ENCODE results near the gene FLNB. TPM values are rescaled to one million over a fixed set of nuclear protein-coding genes. Genes with fewer than 3 reads are reported as not detected.

Gene FLNB
- total RNA-seq, 1 donor from 2014 or later: 103 TPM

- TF ChIP-seq CTCF (IDR thresholded peaks at IDR 0.05; ENCODE audit: unreplicated experiment): no peak
- Mint-ChIP-seq H3K27ac (no peak overlapping the region), H3K9me3 (ENCODE audit: low read depth) (no peaks in the 10 kb centered on the region), H3K36me3 (ENCODE audit: insufficient read depth) (peaks cover 31% of the 10 kb centered on the region), H3K27me3 (no peaks in the 10 kb centered on the region), H3K4me1 (ENCODE audit: low read depth) (no peaks in the 10 kb centered on the region), H3K4me3 (ENCODE audit: low read depth) (no peak overlapping the region)
- no peak for DNase-seq (ENCODE audit: low spot score, unreplicated experiment)
Measured at GRCh38 chr3:58134468-58134867, 126.2 kb downstream of the FLNB start.

GRCh38 chr3:58135712-58136543 is 127.7 kb downstream of the FLNB start:
- Mint-ChIP-seq H3K27ac (no peak overlapping the region), H3K4me1 (ENCODE audit: low read depth) (no peaks in the 10 kb centered on the region), H3K27me3 (no peaks in the 10 kb centered on the region), H3K4me3 (ENCODE audit: low read depth) (no peak overlapping the region), H3K9me3 (ENCODE audit: low read depth) (no peaks in the 10 kb centered on the region), H3K36me3 (ENCODE audit: insufficient read depth) (peaks cover 31% of the 10 kb centered on the region)
- peak; percentile 46 for TF ChIP-seq CTCF (IDR thresholded peaks at IDR 0.05; ENCODE audit: unreplicated experiment)
- DNase-seq (ENCODE audit: low spot score, unreplicated experiment): no peak

DNA sequence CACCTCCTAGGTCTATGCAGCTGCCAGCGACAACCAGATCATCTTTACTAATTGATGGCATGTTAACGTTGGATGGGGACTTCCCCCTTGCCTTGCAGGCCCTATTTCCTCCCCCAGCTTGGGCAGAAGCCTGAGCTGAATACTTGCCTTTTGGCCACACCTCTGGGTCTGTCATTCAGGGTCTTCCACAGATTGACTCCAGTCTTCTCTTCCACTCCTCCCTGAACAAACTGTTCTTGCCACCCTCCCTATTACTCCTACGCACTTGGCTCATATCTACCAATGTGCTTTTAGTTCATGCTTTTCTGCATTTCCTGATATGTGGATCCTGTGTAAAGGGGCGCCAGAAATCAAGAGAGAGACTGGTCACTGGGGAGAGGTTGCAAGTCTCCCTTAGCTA is 129.1 kb downstream of the FLNB start:
- H3K4me1 Mint-ChIP-seq (ENCODE audit: low read depth): no peaks in the 10 kb centered on the region
- H3K27ac Mint-ChIP-seq: no peak overlapping the region
- H3K9me3 Mint-ChIP-seq (ENCODE audit: low read depth): no peaks in the 10 kb centered on the region
- no peak for DNase-seq (ENCODE audit: low spot score, unreplicated experiment)
- no peaks in the 10 kb centered on the region for H3K27me3 Mint-ChIP-seq
- peaks cover 37% of the 10 kb centered on the region for H3K36me3 Mint-ChIP-seq (ENCODE audit: insufficient read depth)
- TF ChIP-seq CTCF (IDR thresholded peaks at IDR 0.05; ENCODE audit: unreplicated experiment): no peak
- no peak overlapping the region for H3K4me3 Mint-ChIP-seq (ENCODE audit: low read depth)

GRCh38 chr3:58141766-58142345 is 133.6 kb downstream of the FLNB start:
- Mint-ChIP-seq H3K27ac (peak overlapping the region; percentile 86), H3K4me3 (ENCODE audit: low read depth) (no peak overlapping the region), H3K36me3 (ENCODE audit: insufficient read depth) (peaks cover 24% of the 10 kb centered on the region), H3K4me1 (ENCODE audit: low read depth) (peaks cover 13% of the 10 kb centered on the region), H3K27me3 (no peaks in the 10 kb centered on the region), H3K9me3 (ENCODE audit: low read depth) (no peaks in the 10 kb centered on the region)
- no peak for DNase-seq (ENCODE audit: low spot score, unreplicated experiment)
- no peak for TF ChIP-seq CTCF (IDR thresholded peaks at IDR 0.05; ENCODE audit: unreplicated experiment)

GRCh38 chr3:58143417-58144055 is 135.3 kb downstream of the FLNB start:
- Mint-ChIP-seq H3K27me3 (no peaks in the 10 kb centered on the region), H3K27ac (peak overlapping the region; percentile 15), H3K4me3 (ENCODE audit: low read depth) (no peak overlapping the region), H3K4me1 (ENCODE audit: low read depth) (peaks cover 13% of the 10 kb centered on the region), H3K36me3 (ENCODE audit: insufficient read depth) (peaks cover 22% of the 10 kb centered on the region), H3K9me3 (ENCODE audit: low read depth) (no peaks in the 10 kb centered on the region)
- no peak for TF ChIP-seq CTCF (IDR thresholded peaks at IDR 0.05; ENCODE audit: unreplicated experiment)
- no peak for DNase-seq (ENCODE audit: low spot score, unreplicated experiment)

Measured in progenitor cell of endocrine pancreas (in vitro differentiated cells).